HepG2 (cell line): ENCODE results near the gene SYMPK. TPM values are rescaled to one million over a fixed set of nuclear protein-coding genes. Genes with fewer than 3 reads are reported as not detected.

ENCODE experiments used
- ATAC-seq: fragments of 200-7000 bp; cut with Tn5 transposase; 3 replicates; pipeline ENCODE4 v1.9.1; 2020; ENCODE audit warnings: mild to moderate bottlenecking, moderate library complexity
- BruUV-seq: library from RNA; stranded (reverse); fragments of 400-500 nt; replicated peaks from 2 replicates; lab custom pipeline; 2021; lab: Mats Ljungman, UMichigan
- CTCF ChIA-PET: fragments of 300-600 bp; formaldehyde crosslinking; extraction: SDS; loops from one replicate; lab custom pipeline; 2021; ENCODE audit warnings: low total read pairs, inconsistent platforms, low intra/inter-chr PET ratio; lab: Yijun Ruan, JAX
- POLR2A ChIA-PET: fragments of 350-600 bp; sonication (Branson Sonifier 250); formaldehyde crosslinking; loops from one replicate; lab custom pipeline; 2020; ENCODE audit warnings: antibody characterized with exemption, inconsistent platforms; lab: Yijun Ruan, JAX
- DNase-seq: peaks from one replicate; pipeline ENCODE4 v3.0.0-alpha.2; 2015; ENCODE audit warnings: low spot score
- FAIRE-seq: peaks from 3 replicates; lab custom pipeline; 2011; peaks lifted over from hg19 to GRCh38; lab: Jason Lieb, UNC
- H2AFZ ChIP-seq: one replicate; pipeline ENCODE4 v1.6.1; 2011; ENCODE audit warnings: low read length, inconsistent platforms
- H3K27ac ChIP-seq: fragments of 300-600 bp; 3 replicates; pipeline ENCODE4 v1.8.0; 2011; ENCODE audit warnings: mixed run types, mild to moderate bottlenecking, mixed read lengths, low read length, inconsistent platforms; ENCODE audit not compliant: insufficient read depth; ENCODE audit errors: extremely low read length
- H3K27me3 ChIP-seq, 2 experiments: fragments of 200-600 bp in 1 of 2; 2 replicates in 1 of 2; 3 replicates in 1 of 2; pipeline versions ENCODE4 v1.6.0 to v1.8.0; 2011; ENCODE audit warnings: low read length in 2 of 2, mild to moderate bottlenecking in 2 of 2, moderate library complexity in 2 of 2, inconsistent platforms in 1 of 2; ENCODE audit not compliant: insufficient read depth in 2 of 2, control insufficient read depth in 1 of 2
- H3K36me3 ChIP-seq, 2 experiments: fragments of 200-600 bp in 1 of 2; replicated peaks in 1 of 2; 2 replicates in 1 of 2; 3 replicates in 1 of 2; pipeline versions ENCODE4 v1.5.1 to v1.8.0; 2011; ENCODE audit warnings: low read length in 2 of 2, inconsistent platforms in 1 of 2; ENCODE audit not compliant: insufficient read depth in 2 of 2, control insufficient read depth in 1 of 2
- H3K4me1 ChIP-seq: 2 replicates; pipeline ENCODE4 v1.5.1; 2012; ENCODE audit warnings: low read length, inconsistent platforms; ENCODE audit not compliant: insufficient read depth
- H3K4me2 ChIP-seq: 2 replicates; pipeline ENCODE4 v1.6.0; 2011; ENCODE audit warnings: low read depth, low read length, inconsistent platforms
- H3K4me3 ChIP-seq, 3 experiments: fragments of 200-600 bp in 1 of 3; sonication (generic), shearing (Covaris generic) in 1 of 3; replicated peaks in 1 of 3; 2 replicates each; pipeline ENCODE4 v1.5.1; 2011 to 2016; ENCODE audit warnings: low read length in 3 of 3, inconsistent platforms in 2 of 3, low read depth in 2 of 3, mild to moderate bottlenecking in 2 of 3, control low read depth in 1 of 3, mixed read lengths in 1 of 3; ENCODE audit not compliant: insufficient read depth in 1 of 3
- H3K79me2 ChIP-seq: one replicate; pipeline ENCODE4 v1.6.1; 2011; ENCODE audit warnings: low read length, inconsistent platforms; ENCODE audit not compliant: insufficient read depth
- H3K9ac ChIP-seq: 2 replicates; pipeline ENCODE4 v1.6.0; 2011; ENCODE audit warnings: mild to moderate bottlenecking, low read depth, low read length, inconsistent platforms; ENCODE audit not compliant: insufficient read depth
- H3K9me3 ChIP-seq: 2 replicates; pipeline ENCODE4 v1.5.1; 2012; ENCODE audit warnings: mild to moderate bottlenecking, low read length
- H4K20me1 ChIP-seq: 2 replicates; pipeline ENCODE4 v1.6.0; 2011; ENCODE audit warnings: inconsistent platforms, mild to moderate bottlenecking, low read length, moderate library complexity; ENCODE audit not compliant: insufficient read depth
- CCAR2 ChIP-seq: fragments of 200-400 bp; formaldehyde crosslinking; optimal IDR thresholded peaks from 2 replicates; pipeline ENCODE3; 2018; ENCODE audit warnings: low read depth, mild to moderate bottlenecking, low read length, moderate library complexity
- CEBPZ ChIP-seq: IDR thresholded peaks from 2 replicates; pipeline ENCODE4 v1.6.1; 2012; ENCODE audit warnings: low read length, improper control_type of control experiment
- JUN ChIP-seq: sonication (generic); formaldehyde crosslinking; IDR thresholded peaks from 2 replicates; pipeline ENCODE4 v1.4.0; 2020; ENCODE audit warnings: mild to moderate bottlenecking, missing genetic modification reagents
- MNT ChIP-seq: fragments of 450-650 bp; IDR thresholded peaks from 2 replicates; pipeline ENCODE4 v1.6.1; 2016
- RBFOX2 ChIP-seq: fragments of 200-400 bp; formaldehyde crosslinking; IDR thresholded peaks from 2 replicates; pipeline ENCODE4 v1.6.1; 2017; ENCODE audit warnings: low read depth, mild to moderate bottlenecking, low read length
- TCF7 ChIP-seq: sonication (generic); IDR thresholded peaks from 2 replicates; pipeline ENCODE4 v1.6.1; 2016; ENCODE audit warnings: antibody characterized with exemption, low read depth
- ZMAT3 ChIP-seq: sonication (generic); formaldehyde crosslinking; conservative IDR thresholded peaks from 2 replicates; pipeline ENCODE4 v1.7.0; 2021; ENCODE audit warnings: missing genetic modification reagents
- ZNF138 ChIP-seq: sonication (generic); formaldehyde crosslinking; IDR thresholded peaks from 2 replicates; pipeline ENCODE4 v1.5.0; 2020; ENCODE audit warnings: mild to moderate bottlenecking, low read depth, missing genetic modification reagents
- ZNF34 ChIP-seq: sonication (generic); formaldehyde crosslinking; IDR thresholded peaks from 2 replicates; pipeline ENCODE4 v1.4.0; 2020; ENCODE audit warnings: mild to moderate bottlenecking, missing genetic modification reagents, borderline replicate concordance
- WGBS: methylation state at CpG from one replicate; pipeline ENCODE4 v1.1.6; 2017; ENCODE audit warnings: low lambda C conversion rate; 5-methylcytosine and 5-hydroxymethylcytosine counted together
- in situ Hi-C: cut with HindIII; loops from 2 replicates; pipeline ENCODE4 v1.10.0; 2017; ENCODE audit warnings: low pct_unique_long_range_greater_than_20kb; ENCODE audit not compliant: extremely low pct_ligation_motif_present
- intact Hi-C: fragments of 100-400 bp; cut with micrococcal nuclease; formaldehyde crosslinking; loops from one replicate; pipeline ENCODE4 v1.10.0; 2022; ENCODE audit not compliant: unreplicated experiment
- polyA plus RNA-seq, 8 experiments: library from polyadenylated mRNA; depleted of rRNA in 3 of 8; stranded (reverse) in 7 of 8; unstranded in 1 of 8; fragments of >200 nt; fragmentation: Illumina TruSeq in 4 of 8; extraction: Trizol in 4 of 8; gene quantifications; 2 replicates each; pipeline versions ENCODE4 v1.2.1 to v1.2.3, GENCODE V29; 2011 to 2016; ENCODE audit warnings: low read depth in 4 of 8, missing spikeins in 1 of 8, mixed read lengths in 1 of 8; ENCODE audit not compliant: insufficient read depth in 1 of 8
- total RNA-seq, 5 experiments: library from RNA; depleted of rRNA; stranded (reverse); fragments of >200 nt; fragmentation: Illumina TruSeq; extraction: Trizol; gene quantifications; 2 replicates each; pipeline ENCODE4 v1.2.3, GENCODE V29; 2016; ENCODE audit warnings: low read depth in 1 of 5
- TF ChIP-seq, protein P1 (sequence below): sonication (generic); formaldehyde crosslinking; IDR thresholded peaks from 2 replicates; pipeline ENCODE4 v1.4.0; 2020; ENCODE audit warnings: missing genetic modification reagents, borderline replicate concordance

The SYMPK gene
- total and polyA plus RNA-seq, 2 of the 13 experiments (the other 11 are each of a cell fraction or from before 2014, with no cell fraction given), result 21.9 to 55.7 TPM

DNA sequence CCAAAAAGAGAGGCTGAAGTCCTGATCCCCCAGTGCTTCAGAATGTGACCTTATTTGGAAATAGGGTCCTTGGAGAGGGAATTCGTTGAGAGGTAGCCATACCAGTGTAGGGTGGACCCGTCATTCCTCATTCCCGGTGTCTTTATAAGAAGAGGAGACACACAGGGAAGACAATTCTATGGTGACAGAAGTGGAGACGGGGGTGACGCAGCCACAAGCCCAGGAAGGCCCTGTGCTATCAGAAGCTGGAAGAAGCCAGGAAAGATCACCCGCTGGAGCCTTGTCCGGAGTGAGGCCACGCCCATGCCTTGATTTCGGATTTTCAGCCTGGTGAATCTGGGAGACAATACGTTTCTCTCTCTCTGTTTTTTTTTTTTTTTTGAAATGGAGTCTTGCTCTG lies 42.1 kb upstream of the SYMPK start:
- Histone ChIP-seq H3K9ac (no peak overlapping the region), H3K79me2 (peaks cover 14% of the 10 kb centered on the region), H3K27me3 (peaks cover 0 to 3% of the 10 kb centered on the region in 2 experiments; a peak in 2 of 5 replicates), H3K36me3 (0 out of 5 replicates have a peak, but pooled peaks cover 0 to 2% of the 10 kb centered on the region in 2 experiments), H4K20me1 (no peaks in the 10 kb centered on the region), H3K9me3 (no peaks in the 10 kb centered on the region), H3K27ac (no peak overlapping the region), H3K4me3 (no peak overlapping the region), H3K4me1 (peaks cover 32% of the 10 kb centered on the region), H3K4me2 (no peak overlapping the region), H2AFZ (no peak overlapping the region)
- DNase-seq (no peak), FAIRE-seq (no peak), ATAC-seq (no peak)
- intact Hi-C loops (no loop called here), in situ Hi-C loops (loop anchor here (10.0 kb wide), 1 partner anchor 170 kb away; no protein-coding TSS in a partner anchor)
- BruUV-seq, result no TSS peak
- ChIA-PET CTCF (no interaction called here), POLR2A (no interaction called here)
- 51% methylated on average over 10 of the region's 10 CpGs for WGBS
- TF ChIP-seq ZNF138 (CRISPR knock-in tag), result no peak
- TF ChIP-seq, protein P1, sequence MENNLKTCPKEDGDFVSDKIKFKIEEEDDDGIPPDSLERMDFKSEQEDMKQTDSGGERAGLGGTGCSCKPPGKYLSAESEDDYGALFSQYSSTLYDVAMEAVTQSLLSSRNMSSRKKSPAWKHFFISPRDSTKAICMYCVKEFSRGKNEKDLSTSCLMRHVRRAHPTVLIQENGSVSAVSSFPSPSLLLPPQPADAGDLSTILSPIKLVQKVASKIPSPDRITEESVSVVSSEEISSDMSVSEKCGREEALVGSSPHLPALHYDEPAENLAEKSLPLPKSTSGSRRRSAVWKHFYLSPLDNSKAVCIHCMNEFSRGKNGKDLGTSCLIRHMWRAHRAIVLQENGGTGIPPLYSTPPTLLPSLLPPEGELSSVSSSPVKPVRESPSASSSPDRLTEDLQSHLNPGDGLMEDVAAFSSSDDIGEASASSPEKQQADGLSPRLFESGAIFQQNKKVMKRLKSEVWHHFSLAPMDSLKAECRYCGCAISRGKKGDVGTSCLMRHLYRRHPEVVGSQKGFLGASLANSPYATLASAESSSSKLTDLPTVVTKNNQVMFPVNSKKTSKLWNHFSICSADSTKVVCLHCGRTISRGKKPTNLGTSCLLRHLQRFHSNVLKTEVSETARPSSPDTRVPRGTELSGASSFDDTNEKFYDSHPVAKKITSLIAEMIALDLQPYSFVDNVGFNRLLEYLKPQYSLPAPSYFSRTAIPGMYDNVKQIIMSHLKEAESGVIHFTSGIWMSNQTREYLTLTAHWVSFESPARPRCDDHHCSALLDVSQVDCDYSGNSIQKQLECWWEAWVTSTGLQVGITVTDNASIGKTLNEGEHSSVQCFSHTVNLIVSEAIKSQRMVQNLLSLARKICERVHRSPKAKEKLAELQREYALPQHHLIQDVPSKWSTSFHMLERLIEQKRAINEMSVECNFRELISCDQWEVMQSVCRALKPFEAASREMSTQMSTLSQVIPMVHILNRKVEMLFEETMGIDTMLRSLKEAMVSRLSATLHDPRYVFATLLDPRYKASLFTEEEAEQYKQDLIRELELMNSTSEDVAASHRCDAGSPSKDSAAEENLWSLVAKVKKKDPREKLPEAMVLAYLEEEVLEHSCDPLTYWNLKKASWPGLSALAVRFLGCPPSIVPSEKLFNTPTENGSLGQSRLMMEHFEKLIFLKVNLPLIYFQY (CRISPR knock-in tag), result no peak
- no peak for TF ChIP-seq CCAR2
- TF ChIP-seq RBFOX2, result no peak
- no peak for TF ChIP-seq ZNF34 (CRISPR knock-in tag)
- no peak for TF ChIP-seq JUN (CRISPR knock-in tag)
- TF ChIP-seq TCF7, result no peak
- no peak for TF ChIP-seq ZMAT3
- no peak for TF ChIP-seq MNT
- no peak for TF ChIP-seq CEBPZ
